Activated gamma-delta T cell treated with Interleukin-2 at 50 U/mL for 16 hours (primary cell): ENCODE results near the gene MACROD2.
"Not testable (repeated sequence)": the region's sequence is repeated elsewhere in the genome, so short reads cannot be mapped to it uniquely, and the experiment has no call there.

Experiments
- DNase-seq: peaks from one replicate; pipeline ENCODE4 v3.0.0-alpha.2; 2020

The MACROD2 gene

GRCh38 chr20:15144916-15145315 is 1149.6 kb downstream of the MACROD2 start:
- DNase-seq, result no peak

- no peak for DNase-seq
Measured at GRCh38 chr20:15146948-15147347, 1151.6 kb downstream of the MACROD2 start.

- no peak for DNase-seq
Measured at GRCh38 chr20:15154070-15154469, 1158.8 kb downstream of the MACROD2 start.

GRCh38 chr20:15155848-15156401 is 1160.6 kb downstream of the MACROD2 start:
- DNase-seq, result no peak

GRCh38 chr20:15158533-15158932 is 1163.2 kb downstream of the MACROD2 start:
- no peak for DNase-seq

- DNase-seq, result no peak
Measured at GRCh38 chr20:15162079-15162647, 1166.8 kb downstream of the MACROD2 start.

GRCh38 chr20:15163632-15164031 is 1168.3 kb downstream of the MACROD2 start:
- DNase-seq, result no peak

GRCh38 chr20:15164726-15165125 is 1169.4 kb downstream of the MACROD2 start:
- no peak for DNase-seq

GRCh38 chr20:15166744-15167143 is 1171.4 kb downstream of the MACROD2 start:
- no peak for DNase-seq

- DNase-seq, result no peak
Measured at GRCh38 chr20:15171016-15171415, 1175.7 kb downstream of the MACROD2 start.

- DNase-seq, result no peak
Measured at GRCh38 chr20:15176929-15177328, 1181.6 kb downstream of the MACROD2 start.

- DNase-seq, result no peak
Measured at GRCh38 chr20:15178581-15178980, 1183.3 kb downstream of the MACROD2 start.

- DNase-seq, result no peak
Measured at GRCh38 chr20:15179381-15179780, 1184.1 kb downstream of the MACROD2 start.

GRCh38 chr20:15179781-15180180 is 1184.5 kb downstream of the MACROD2 start:
- DNase-seq, result no peak

GRCh38 chr20:15185322-15185721 is 1190.0 kb downstream of the MACROD2 start:
- no peak for DNase-seq

GRCh38 chr20:15185913-15186312 is 1190.6 kb downstream of the MACROD2 start:
- no peak for DNase-seq

- no peak for DNase-seq
Measured at GRCh38 chr20:15187612-15188011, 1192.3 kb downstream of the MACROD2 start.

- no peak for DNase-seq
Measured at GRCh38 chr20:15188415-15188814, 1193.1 kb downstream of the MACROD2 start.

- DNase-seq, result no peak
Measured at GRCh38 chr20:15191082-15191723, 1195.9 kb downstream of the MACROD2 start.

GRCh38 chr20:15195378-15195777 is 1200.1 kb downstream of the MACROD2 start:
- DNase-seq, result no peak

- DNase-seq, result no peak
Measured at GRCh38 chr20:15196547-15197255, 1201.4 kb downstream of the MACROD2 start.

GRCh38 chr20:15198017-15198416 is 1202.7 kb downstream of the MACROD2 start:
- not testable (repeated sequence) for DNase-seq

GRCh38 chr20:15199698-15200097 is 1204.4 kb downstream of the MACROD2 start:
- DNase-seq, result no peak

GRCh38 chr20:15200147-15200565 is 1204.8 kb downstream of the MACROD2 start:
- DNase-seq, result no peak
